Tibial artery (tissue), 4 donors: ENCODE data around the gene NECAB3.
A peak's percentile ranks its signal among the peaks of the same experiment; 100 is the strongest.
"Not testable (repeated sequence)": the region's sequence is repeated elsewhere in the genome, so short reads cannot be mapped to it uniquely, and the experiment has no call there.

Experiments
- DNase-seq, 2 donors: peaks; one replicate each; pipeline ENCODE4 v3.0.0-alpha.2; 2019
- H3K27ac ChIP-seq, 2 donors: fragments of 200-600 bp; sonication (generic) in 1 of 2; 1 replicate in 1 of 2; 2 replicates in 1 of 2; pipeline ENCODE4 v1.5.1; 2018 to 2019; ENCODE audit warnings: mild to moderate bottlenecking in 1 of 2
- H3K27me3 ChIP-seq, 2 donors: fragments of 200-600 bp; sonication (generic) in 1 of 2; one replicate each; pipeline versions ENCODE4 v1.5.1 to v1.6.0; 2016 to 2019
- H3K36me3 ChIP-seq, 3 donors: fragments of 200-600 bp; sonication (generic) in 2 of 3; one replicate each; pipeline ENCODE4 v1.5.1; 2016 to 2019; ENCODE audit warnings: mild to moderate bottlenecking in 2 of 3
- H3K4me1 ChIP-seq, 4 donors: fragments of 200-600 bp; sonication (generic) in 2 of 4; 1 replicate in 3 of 4; 2 replicates in 1 of 4; pipeline ENCODE4 v1.5.1; 2016 to 2019
- H3K4me3 ChIP-seq, 2 donors: fragments of 200-600 bp; sonication (generic) in 1 of 2; 1 replicate in 1 of 2; 2 replicates in 1 of 2; pipeline ENCODE4 v1.5.1; 2018 to 2019; ENCODE audit warnings: mild to moderate bottlenecking in 2 of 2
- H3K9me3 ChIP-seq, 3 donors: fragments of 200-600 bp; sonication (generic) in 1 of 3; one replicate each; pipeline ENCODE4 v1.5.1; 2016 to 2019
- intact Hi-C: fragments of 100-400 bp; cut with DNase I; formaldehyde crosslinking; loops from one replicate; pipeline ENCODE4 v1.15.0; 2023; ENCODE audit warnings: low total_unique reads
- TF ChIP-seq, protein P1 (sequence below), 2 experiments: fragments of 200-600 bp in 1 of 2; fragments of 450-650 bp in 1 of 2; IDR thresholded peaks; one replicate each; pipeline ENCODE4 v1.5.1; 2017 to 2019; ENCODE audit warnings: antibody characterized with exemption in 2 of 2, mild to moderate bottlenecking in 1 of 2, moderate library complexity in 1 of 2

Gene NECAB3

DNA sequence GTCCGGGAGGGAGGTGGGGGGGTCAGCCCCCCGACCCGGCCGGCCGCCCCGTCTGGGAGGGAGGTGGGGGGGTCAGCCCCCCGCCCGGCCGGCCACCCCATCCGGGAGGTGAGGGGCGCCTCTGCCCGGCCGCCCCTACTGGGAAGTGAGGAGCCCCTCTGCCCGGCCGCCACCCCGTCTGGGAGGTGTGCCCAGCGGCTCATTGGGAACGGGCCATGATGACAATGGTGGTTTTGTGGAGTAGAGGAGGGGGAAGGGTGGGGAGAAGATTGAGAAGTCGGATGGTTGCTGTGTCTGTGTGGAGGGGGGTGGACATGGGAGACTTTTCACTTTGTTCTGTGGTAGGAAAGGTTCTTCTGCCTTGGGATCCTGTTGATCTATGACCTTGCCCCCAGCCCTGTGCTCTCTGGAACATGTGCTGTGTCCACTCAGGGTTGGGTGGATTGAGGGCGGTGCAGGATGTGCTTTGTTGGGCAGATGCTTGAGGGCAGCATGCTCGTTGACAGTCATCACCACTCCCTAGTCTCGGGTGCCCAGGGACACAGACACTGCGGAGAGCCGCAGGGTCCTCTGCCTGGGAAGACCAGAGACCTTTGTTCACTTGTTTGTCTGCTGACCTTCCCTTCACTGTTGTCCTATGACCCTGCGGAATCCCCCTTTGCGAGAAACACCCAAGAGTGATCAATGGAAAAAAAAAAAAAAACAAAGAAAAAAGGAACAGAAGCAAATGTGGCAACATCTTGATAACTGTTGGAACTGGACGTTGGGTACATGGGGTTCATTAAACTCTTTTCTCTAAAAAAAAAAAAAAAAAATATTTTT lies 27.6 kb upstream of the NECAB3 start:
- Histone ChIP-seq H3K36me3 (peaks cover 0 to 11% (median 10%) of the 10 kb centered on the region in 3 donors), H3K4me1 (peaks cover 0 to 9% (median 3%) of the 10 kb centered on the region in 4 donors), H3K27me3 (no peaks in the 10 kb centered on the region), H3K27ac (no peak overlapping the region), H3K9me3 (no peaks in the 10 kb centered on the region), H3K4me3 (no peak overlapping the region)
- no peak for DNase-seq
- intact Hi-C loops: no loop called here
- TF ChIP-seq, protein P1, sequence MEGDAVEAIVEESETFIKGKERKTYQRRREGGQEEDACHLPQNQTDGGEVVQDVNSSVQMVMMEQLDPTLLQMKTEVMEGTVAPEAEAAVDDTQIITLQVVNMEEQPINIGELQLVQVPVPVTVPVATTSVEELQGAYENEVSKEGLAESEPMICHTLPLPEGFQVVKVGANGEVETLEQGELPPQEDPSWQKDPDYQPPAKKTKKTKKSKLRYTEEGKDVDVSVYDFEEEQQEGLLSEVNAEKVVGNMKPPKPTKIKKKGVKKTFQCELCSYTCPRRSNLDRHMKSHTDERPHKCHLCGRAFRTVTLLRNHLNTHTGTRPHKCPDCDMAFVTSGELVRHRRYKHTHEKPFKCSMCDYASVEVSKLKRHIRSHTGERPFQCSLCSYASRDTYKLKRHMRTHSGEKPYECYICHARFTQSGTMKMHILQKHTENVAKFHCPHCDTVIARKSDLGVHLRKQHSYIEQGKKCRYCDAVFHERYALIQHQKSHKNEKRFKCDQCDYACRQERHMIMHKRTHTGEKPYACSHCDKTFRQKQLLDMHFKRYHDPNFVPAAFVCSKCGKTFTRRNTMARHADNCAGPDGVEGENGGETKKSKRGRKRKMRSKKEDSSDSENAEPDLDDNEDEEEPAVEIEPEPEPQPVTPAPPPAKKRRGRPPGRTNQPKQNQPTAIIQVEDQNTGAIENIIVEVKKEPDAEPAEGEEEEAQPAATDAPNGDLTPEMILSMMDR (IDR thresholded peaks at IDR 0.05): no peak

DNA sequence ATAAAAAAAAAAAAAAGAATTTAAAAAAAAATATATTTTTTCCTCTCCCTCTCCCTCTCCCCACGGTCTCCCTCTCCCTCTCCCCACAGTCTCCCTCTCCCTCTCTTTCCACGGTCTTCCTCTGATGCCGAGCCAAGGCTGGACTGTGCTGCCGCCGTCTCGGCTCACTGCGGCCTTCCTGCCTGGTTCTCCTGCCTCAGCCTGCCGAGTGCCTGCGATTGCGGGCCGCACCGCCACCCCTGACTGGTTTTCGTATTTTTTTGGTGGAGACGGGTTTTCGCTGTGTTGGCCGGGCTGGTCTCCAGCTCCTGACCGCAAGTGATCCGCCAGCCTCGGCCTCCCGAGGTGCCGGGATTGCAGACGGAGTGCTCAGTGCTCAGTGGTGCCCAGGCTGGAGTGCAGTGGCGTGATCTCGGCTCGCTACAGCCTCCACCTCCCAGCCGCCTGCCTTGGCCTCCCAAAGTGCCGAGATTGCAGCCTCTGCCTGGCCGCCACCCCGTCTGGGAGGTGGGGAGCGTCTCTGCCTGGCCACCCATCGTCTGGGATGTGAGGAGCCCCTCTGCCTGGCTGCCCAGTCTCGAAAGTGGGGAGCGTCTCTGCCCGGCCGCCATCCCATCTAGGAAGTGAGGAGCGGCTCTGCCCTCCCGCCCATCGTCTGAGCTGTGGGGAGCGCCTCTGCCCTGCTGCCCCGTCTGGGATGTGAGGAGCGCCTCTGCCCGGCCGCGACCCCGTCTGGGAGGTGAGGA lies 26.6 kb upstream of the NECAB3 start:
- DNase-seq, H3K27ac ChIP-seq, H3K9me3 ChIP-seq, intact Hi-C loops, H3K36me3 ChIP-seq, H3K4me3 ChIP-seq, H3K27me3 ChIP-seq: not testable (repeated sequence)
- peaks cover 0 to 14% (median 4%) of the 10 kb centered on the region in 4 donors for H3K4me1 ChIP-seq

DNA sequence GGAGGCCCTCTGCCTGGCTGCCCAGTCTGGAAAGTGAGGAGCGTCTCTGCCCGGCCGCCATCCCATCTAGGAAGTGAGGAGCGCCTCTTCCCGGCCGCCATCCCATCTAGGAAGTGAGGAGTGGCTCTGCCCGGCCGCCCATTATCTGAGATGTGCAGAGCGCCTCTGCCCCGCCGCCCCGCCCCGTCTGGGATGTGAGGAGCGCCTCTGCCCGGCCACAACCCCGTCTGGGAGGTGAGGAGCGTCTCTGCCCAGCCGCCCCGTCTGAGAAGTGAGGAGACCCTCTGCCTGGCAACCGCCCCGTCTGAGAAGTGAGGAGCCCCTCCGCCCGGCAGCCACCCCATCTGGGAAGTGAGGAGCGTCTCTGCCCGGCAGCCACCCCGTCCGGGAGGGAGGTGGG lies 24.7 kb upstream of the NECAB3 start:
- not testable (repeated sequence) for DNase-seq

DNA sequence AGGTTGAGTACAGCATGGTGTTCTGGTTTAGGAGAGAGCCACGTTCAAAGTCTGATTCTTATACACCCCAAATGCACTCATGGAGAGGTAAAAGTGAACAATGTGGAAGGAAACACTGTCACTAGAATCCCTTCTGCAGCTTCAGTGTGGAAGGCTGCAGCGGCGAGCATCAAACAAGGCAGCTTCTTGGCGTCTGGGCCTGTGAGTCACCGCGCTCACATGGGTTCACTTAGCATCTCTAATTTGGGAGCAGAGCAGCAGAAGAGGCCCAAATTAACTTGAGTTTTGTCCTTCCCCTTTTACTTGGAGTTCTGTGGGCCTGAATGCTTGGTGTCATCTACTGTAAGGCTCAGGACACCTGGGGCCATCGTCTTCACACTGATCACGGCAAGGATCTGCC lies 22.9 kb upstream of the NECAB3 start:
- peak; percentile 82 to 86 for DNase-seq
- intact Hi-C loops: no loop called here

More for the DNA sequence above, 24.7 kb upstream of the NECAB3 start:
- H3K36me3 ChIP-seq, H3K27ac ChIP-seq, H3K27me3 ChIP-seq, H3K9me3 ChIP-seq, H3K4me3 ChIP-seq, intact Hi-C loops: not testable (repeated sequence)
- peaks cover 0 to 23% (median 12%) of the 10 kb centered on the region in 4 donors for H3K4me1 ChIP-seq

DNA sequence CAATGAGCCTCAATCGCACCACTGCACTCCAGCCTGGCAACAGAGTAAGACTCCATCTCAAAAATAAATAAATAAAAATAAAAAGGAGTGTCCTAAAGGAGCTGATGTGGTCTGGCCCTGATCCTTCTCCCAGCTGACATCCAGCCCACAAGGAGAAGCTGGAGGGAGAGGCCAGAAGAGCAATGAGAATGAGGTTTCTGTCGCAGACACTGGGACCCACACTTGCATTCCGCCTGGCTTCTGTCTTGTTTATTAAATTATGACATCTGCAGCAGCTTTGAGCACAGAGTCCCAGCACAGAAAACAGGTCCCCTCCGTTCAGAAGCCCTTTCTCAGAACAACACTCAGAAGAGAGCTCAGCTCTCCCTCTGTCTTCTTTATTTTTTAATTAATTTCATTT lies 22.2 kb upstream of the NECAB3 start:
- H3K9me3 ChIP-seq: no peaks in the 10 kb centered on the region
- no peak overlapping the region for H3K27ac ChIP-seq
- TF ChIP-seq, protein P1 (IDR thresholded peaks at IDR 0.05): no peak
- H3K36me3 ChIP-seq: no peaks in the 10 kb centered on the region
- no peak for DNase-seq
- intact Hi-C loops: no loop called here
- no peaks in the 10 kb centered on the region for H3K27me3 ChIP-seq
- H3K4me1 ChIP-seq: peaks cover 0 to 26% (median 17%) of the 10 kb centered on the region in 4 donors
- no peak overlapping the region for H3K4me3 ChIP-seq

More for the DNA sequence above, 22.9 kb upstream of the NECAB3 start:
- H3K9me3 ChIP-seq: no peaks in the 10 kb centered on the region
- peaks cover 0 to 26% (median 17%) of the 10 kb centered on the region in 4 donors for H3K4me1 ChIP-seq
- no peaks in the 10 kb centered on the region for H3K27me3 ChIP-seq
- H3K27ac ChIP-seq: peak overlapping the region; percentile 58 to 70
- H3K36me3 ChIP-seq: no peaks in the 10 kb centered on the region
- no peak overlapping the region for H3K4me3 ChIP-seq
- TF ChIP-seq, protein P1 (IDR thresholded peaks at IDR 0.05): no peak

DNA sequence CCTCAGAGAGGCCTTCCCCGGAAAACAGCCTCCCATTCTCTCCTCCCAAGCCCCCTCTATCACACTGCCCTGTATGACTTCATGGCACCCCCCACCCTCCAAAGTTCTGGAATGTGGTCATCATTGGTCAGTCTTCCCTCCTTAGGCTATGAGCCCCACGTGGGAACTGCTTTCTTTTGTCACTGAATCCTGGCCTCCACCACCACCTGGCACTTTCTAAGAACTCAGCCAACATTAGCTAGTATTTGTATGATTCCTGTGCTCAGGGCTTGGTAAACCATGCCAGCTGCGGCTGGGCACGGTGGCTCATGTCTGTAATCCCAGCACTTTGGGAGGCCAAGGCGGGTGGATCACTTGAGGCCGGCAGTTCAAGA lies 20.4 kb upstream of the NECAB3 start:
- Histone ChIP-seq H3K9me3 (no peaks in the 10 kb centered on the region), H3K4me3 (no peak overlapping the region), H3K27ac (peak overlapping the region; percentile 72 to 74), H3K4me1 (peaks cover 0 to 26% (median 17%) of the 10 kb centered on the region in 4 donors), H3K27me3 (no peaks in the 10 kb centered on the region), H3K36me3 (no peaks in the 10 kb centered on the region)
- DNase-seq: no peak
- intact Hi-C loops: no loop called here
- TF ChIP-seq, protein P1 (IDR thresholded peaks at IDR 0.05): no peak
